ENCODE measurements around the gene PPP1R13B.

GRCh38 chr14:103688906-103689902 lies 158.2 kb downstream of the PPP1R13B start:
- TF ChIP-seq HOXA7 (CRISPR knock-in tag; IDR thresholded peaks at IDR 0.05; ENCODE audit: borderline replicate concordance): no peak
- TF ChIP-seq CTCF (tag by site-specific recombination; IDR thresholded peaks at IDR 0.05): no peak
- TF ChIP-seq YY1 (tag by site-specific recombination; IDR thresholded peaks at IDR 0.05): no peak
- TF ChIP-seq ZNF112 (tag by site-specific recombination; IDR thresholded peaks at IDR 0.05): no peak
- no peak for TF ChIP-seq GLIS2 (tag by site-specific recombination; IDR thresholded peaks at IDR 0.05)
- no peak for TF ChIP-seq ZNF24 (tag by site-specific recombination; IDR thresholded peaks at IDR 0.05)
- TF ChIP-seq GFI1B (tag by site-specific recombination; IDR thresholded peaks at IDR 0.05): no peak
- no peak for TF ChIP-seq ZNF223 (tag by site-specific recombination; IDR thresholded peaks at IDR 0.05)
- no peak for TF ChIP-seq ZNF626 (tag by site-specific recombination; IDR thresholded peaks at IDR 0.05)
- no peak for TF ChIP-seq ZSCAN18 (tag by site-specific recombination; IDR thresholded peaks at IDR 0.05)
- TF ChIP-seq ZNF473 (tag by site-specific recombination; IDR thresholded peaks at IDR 0.05): no peak

Data from HEK293 (cell line).